PC-3 (cell line): ENCODE results near the gene ARHGAP19.

Experiments
- EZH2 ChIP-seq: fragments of 300-600 bp; sonication (generic); IDR thresholded peaks from one replicate; pipeline ENCODE4 v1.6.1; 2017; ENCODE audit warnings: antibody characterized with exemption, mild to moderate bottlenecking, low read length; ENCODE audit not compliant: unreplicated experiment
- EZH2phosphoT487 ChIP-seq: fragments of 300-600 bp; sonication (generic); IDR thresholded peaks from 2 replicates; pipeline ENCODE4 v1.6.1; 2018; ENCODE audit warnings: mild to moderate bottlenecking, antibody characterized with exemption, low read length, borderline replicate concordance
- TF ChIP-seq, protein P1 (sequence below): fragments of 300-600 bp; sonication (generic); conservative IDR thresholded peaks from 2 replicates; pipeline ENCODE4 v1.5.1; 2017; ENCODE audit warnings: antibody characterized with exemption, low read depth, mild to moderate bottlenecking, low read length

DNA sequence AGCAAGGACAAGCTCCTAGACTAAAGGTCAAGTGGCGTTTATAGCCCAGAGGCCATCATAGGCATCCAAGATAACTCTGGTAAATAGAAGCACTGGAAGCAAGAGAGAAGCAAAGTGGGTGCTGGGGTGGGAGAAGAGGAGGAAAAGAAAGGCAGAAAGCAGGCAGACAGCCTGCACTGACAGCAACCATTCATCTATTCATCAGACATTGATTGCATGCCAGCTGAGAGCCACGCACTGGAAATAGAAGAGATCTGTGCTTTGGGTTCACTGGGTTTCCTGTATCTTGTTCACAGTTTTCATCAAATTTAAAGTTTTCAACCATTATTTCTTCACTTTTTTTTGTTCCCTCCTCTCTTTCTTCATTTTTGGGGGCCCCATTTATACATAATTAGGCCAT lies 102.0 kb downstream of the ARHGAP19 start:
- TF ChIP-seq EZH2, result no peak
- TF ChIP-seq, protein P1, sequence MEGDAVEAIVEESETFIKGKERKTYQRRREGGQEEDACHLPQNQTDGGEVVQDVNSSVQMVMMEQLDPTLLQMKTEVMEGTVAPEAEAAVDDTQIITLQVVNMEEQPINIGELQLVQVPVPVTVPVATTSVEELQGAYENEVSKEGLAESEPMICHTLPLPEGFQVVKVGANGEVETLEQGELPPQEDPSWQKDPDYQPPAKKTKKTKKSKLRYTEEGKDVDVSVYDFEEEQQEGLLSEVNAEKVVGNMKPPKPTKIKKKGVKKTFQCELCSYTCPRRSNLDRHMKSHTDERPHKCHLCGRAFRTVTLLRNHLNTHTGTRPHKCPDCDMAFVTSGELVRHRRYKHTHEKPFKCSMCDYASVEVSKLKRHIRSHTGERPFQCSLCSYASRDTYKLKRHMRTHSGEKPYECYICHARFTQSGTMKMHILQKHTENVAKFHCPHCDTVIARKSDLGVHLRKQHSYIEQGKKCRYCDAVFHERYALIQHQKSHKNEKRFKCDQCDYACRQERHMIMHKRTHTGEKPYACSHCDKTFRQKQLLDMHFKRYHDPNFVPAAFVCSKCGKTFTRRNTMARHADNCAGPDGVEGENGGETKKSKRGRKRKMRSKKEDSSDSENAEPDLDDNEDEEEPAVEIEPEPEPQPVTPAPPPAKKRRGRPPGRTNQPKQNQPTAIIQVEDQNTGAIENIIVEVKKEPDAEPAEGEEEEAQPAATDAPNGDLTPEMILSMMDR, result no peak
- TF ChIP-seq EZH2phosphoT487, result no peak
